RPMI7951 (cell line): ENCODE measurements around the gene JAZF1. TPM values are rescaled to one million over a fixed set of nuclear protein-coding genes. Genes with fewer than 3 reads are reported as not detected.

Experiments
- DNase-seq: peaks from one replicate; pipeline ENCODE4 v3.0.0-alpha.2; 2012; ENCODE audit warnings: low read depth
- total RNA-seq: library from RNA; depleted of rRNA; stranded (reverse); fragments of >200 nt; shearing (Covaris generic); gene quantifications from 2 replicates; pipeline ENCODE4 v1.2.3, GENCODE V29; 2014

The JAZF1 gene
- total RNA-seq, 1 experiment from 2014 or later = 11.3 TPM

- no peak for DNase-seq
These were observed 213.0 kb downstream of the JAZF1 start for GRCh38 chr7:27967639-27968038.

GRCh38 chr7:27966219-27966780 is 214.3 kb downstream of the JAZF1 start:
- no peak for DNase-seq

DNA sequence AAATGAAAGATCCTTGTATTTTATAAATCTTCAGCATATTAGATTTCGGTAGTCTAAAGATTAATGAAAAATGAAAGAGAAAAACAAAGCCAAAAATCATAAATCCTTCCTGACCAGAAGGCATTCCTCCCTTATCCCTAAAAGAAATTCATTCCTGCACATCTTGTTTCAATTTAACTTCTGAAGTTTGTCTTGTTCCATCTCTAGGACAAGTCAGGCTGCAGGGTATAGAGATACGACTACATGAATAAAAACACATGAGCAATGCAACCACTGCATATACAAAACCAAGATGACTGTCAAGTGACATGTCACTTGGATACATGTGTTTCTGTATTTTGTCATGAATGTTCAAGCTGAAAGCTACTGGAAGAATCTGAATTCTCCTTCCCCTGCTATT is 214.9 kb downstream of the JAZF1 start:
- peak; percentile 30 for DNase-seq

- no peak for DNase-seq
These were observed 215.8 kb downstream of the JAZF1 start for GRCh38 chr7:27964820-27965219.

- DNase-seq = no peak
These were observed 217.5 kb downstream of the JAZF1 start for GRCh38 chr7:27963056-27963455.

GRCh38 chr7:27962273-27962672 is 218.3 kb downstream of the JAZF1 start:
- DNase-seq = peak; percentile 43

DNA sequence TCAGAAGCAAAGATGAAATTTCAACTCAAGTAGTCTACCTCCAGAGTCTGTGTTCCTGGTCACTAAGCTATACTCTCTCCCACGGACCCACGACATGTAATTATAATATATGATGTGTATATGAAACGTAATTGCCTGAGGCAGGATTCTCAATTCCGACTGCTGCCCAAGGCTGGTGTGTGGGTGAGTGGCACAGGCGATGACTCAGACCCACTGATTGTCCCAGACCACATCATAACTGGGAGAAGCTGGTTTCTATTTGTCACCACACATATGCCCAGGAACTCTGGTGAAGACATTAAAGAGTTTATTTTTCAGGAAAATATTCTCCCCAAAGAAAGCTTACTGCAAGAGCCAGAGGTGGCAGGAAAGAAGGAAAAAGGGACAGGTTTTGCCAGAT is 219.3 kb downstream of the JAZF1 start:
- peak; percentile 95 for DNase-seq

GRCh38 chr7:27960415-27960814 is 220.2 kb downstream of the JAZF1 start:
- DNase-seq = peak; percentile 30

DNA sequence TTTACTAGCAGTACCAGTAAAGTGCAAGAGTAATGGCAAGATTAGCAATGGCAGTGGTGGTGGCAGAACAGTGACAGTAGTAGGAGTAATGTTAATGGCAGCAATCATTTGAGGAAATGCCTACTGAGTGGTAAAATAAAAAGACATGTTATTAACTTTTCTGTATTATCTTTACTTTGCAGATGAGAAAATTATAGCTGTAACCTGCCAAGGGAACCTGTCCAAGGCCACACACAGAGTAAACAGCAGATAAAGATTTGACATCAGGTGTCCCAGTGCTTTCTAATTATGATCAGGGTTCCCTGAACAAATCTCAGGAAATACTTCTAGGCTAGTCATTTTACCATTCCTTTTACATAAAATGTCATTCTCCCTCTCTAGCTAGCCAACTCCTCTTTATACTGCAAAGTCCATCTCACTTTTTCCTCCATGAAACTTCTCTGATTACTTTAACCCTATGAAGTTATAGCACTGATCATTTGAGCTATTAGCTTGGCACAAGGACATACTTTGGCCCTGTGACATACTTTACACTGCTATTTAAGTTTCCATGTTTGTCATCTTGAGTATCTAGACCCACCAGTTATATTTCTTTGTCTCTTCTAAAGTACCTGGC is 221.6 kb downstream of the JAZF1 start:
- no peak for DNase-seq

DNA sequence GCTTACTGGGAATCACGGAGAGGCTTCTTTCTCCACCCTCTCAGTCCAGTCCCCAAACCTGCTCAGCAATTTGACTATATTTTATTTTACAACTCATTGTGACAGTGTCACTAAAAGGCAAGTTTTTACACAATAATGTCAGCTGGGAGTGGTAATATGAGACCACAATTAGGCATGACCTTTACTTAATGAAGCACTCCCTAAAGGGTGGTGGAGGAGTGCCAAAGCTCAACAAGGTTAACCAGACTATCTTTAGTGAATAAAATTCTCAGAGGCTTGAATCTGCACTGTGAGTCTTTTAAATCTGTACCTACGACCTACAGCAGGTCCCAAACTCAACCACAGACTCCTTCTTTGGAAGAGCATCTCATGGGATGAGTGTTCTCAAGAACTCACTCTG is 225.0 kb downstream of the JAZF1 start:
- no peak for DNase-seq

GRCh38 chr7:27955011-27955410 is 225.6 kb downstream of the JAZF1 start:
- DNase-seq = no peak

- DNase-seq = no peak
These were observed 226.8 kb downstream of the JAZF1 start for GRCh38 chr7:27953777-27954176.

DNA sequence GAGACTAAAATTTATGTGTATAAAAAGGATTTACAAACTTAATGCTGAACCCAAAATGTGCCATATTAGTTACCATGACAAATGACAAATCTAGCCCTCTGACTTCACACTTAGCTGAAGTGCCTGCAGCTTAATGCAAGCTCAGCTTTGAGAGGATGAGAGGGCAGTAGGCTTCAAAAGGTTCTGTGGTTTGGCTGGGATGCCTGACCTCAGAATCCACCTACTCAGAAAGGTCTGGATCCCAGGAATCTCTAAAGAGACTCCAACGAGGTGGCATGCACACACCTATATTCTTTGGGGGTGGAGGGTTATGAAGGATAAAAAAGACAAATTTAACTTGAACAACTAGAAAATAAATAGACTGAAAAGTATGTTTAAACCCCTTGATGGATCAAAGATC is 227.2 kb downstream of the JAZF1 start:
- peak; percentile 33 for DNase-seq

DNA sequence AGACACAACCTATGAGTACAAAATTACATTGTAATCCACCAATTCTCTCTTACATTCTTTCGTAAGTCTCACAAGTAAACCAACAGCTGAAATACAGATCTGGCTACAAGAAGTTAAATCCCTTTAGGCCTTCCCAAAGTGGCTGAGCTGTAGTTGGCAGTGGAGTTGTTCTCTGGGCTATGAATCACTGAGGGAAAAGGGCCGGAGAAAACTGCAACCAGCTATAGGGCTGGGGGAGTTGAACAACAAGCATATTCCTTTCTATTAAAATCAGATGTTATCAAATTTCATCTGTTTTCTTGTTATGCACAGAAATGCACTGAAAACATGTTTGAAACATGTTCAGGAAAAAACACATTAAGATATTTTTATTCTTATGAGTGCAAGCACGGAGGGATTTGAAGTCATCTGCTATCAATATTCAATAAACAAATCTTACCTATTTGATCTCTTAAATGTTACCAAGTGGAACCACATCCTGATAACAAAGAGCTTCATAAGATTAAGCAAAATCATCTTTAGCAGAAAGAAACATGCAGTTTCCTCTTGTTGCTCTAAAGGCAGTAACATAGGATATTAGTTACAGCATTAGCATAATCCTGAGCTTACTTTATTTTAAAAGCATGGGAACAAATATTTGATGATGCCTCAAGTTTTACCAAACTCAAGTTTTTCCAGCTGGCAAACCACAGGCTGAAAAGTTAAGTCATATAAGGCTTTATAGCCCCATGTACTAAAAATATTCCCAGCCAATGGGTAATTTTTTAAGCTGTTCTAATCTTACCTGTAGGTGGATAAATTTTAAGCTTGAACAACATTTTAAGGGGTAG is 227.9 kb downstream of the JAZF1 start:
- peak; percentile 43 for DNase-seq

GRCh38 chr7:27950123-27950522 is 230.5 kb downstream of the JAZF1 start:
- DNase-seq = no peak

- no peak for DNase-seq
These were observed 231.7 kb downstream of the JAZF1 start for GRCh38 chr7:27948861-27949260.

- peak; percentile 32 for DNase-seq
These were observed 232.9 kb downstream of the JAZF1 start for GRCh38 chr7:27947586-27948278.

GRCh38 chr7:27946351-27946750 is 234.2 kb downstream of the JAZF1 start:
- no peak for DNase-seq

DNA sequence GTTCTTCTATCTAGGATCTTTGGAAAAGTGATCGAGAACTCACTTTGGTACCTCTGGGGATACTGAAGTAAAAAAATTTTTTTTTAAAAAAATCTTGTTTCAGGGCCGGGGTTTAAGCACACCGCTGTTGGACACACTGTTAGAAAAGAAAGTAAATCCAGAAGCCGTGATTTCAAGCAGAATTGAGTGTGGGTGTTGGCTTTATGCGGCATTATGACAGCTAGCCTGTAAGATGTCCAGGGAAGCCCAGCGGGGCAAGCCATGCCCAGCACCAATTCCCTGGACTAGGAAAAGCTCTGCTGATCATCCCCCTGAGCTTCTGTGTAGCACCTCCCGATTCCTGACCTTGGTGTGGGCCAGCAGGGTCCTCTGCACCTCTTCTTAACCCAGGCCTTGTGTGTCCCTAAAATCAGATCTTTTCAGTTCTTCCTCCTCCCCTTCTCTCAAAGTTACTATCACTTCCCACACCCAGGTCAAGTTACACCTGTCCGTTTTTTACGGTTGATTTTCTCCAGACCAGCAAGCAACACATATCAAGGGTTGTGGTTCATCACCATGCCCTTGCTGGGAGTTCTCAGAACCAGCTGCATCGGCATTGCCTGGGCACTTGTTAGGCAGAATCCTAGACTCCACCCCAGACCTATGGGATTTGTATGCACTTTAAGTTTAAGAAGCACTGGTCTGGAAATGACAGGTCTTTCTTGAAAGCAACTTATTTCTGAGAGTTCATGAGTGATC is 235.4 kb downstream of the JAZF1 start:
- DNase-seq = no peak

- DNase-seq = peak; percentile 64
These were observed 236.0 kb downstream of the JAZF1 start for GRCh38 chr7:27944643-27945042.

- DNase-seq = no peak
These were observed 237.4 kb downstream of the JAZF1 start for GRCh38 chr7:27943241-27943640.

DNA sequence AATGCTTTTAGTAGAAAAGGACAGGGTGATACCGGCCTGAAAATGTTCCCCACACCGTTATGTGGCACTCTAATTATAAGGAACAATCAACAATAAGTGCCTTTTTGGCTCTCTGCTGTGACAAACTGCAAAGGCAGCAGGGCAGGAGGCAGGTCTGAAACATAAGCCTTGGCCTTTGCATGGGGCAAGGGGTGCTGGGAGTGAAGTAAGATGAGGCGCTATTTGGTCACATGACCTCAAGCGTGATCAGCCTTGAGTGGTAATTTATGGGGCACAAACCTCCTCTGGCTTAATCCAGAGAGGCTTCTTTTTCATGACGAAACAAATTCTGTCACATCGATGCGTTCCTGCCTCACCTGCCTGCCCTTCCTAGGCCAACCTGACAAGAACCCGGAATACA is 237.9 kb downstream of the JAZF1 start:
- DNase-seq = no peak
